Activated CD4-positive, CD25-positive, alpha-beta regulatory T cell treated with anti-CD3 and anti-CD28 coated beads, Interleukin-2, amount 50 U/mL, for 24 hours (primary cell): ENCODE results near the gene FTO.

Source experiments
- ATAC-seq, 2 donors: fragments of 150-1000 bp; cut with Tn5 transposase; one replicate each; pipeline ENCODE4 v1.10.0; 2021; ENCODE audit warnings: mild to moderate bottlenecking in 1 of 2, moderate library complexity in 1 of 2

Gene FTO

GRCh38 chr16:54027995-54028394 lies 324.0 kb downstream of the FTO start:
- ATAC-seq, result no peak

DNA sequence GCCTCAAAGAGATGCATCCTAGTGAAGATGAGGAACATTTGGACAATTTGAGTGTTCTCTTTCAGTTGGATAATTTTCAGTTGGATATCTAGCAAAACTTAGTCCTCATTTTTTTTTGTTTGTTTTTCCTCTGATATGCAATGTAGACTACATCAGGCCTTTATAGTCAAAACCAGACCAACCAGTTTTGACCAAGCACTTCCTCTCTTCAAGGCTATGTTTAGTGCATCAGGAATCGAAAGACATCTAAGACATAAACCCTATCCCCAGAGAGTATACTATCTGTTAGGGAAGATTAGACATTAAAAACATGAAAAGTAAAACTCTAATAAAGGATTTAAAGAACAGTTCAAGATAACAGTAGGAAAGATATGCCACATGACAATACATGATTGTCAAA lies 326.5 kb downstream of the FTO start:
- no peak for ATAC-seq

DNA sequence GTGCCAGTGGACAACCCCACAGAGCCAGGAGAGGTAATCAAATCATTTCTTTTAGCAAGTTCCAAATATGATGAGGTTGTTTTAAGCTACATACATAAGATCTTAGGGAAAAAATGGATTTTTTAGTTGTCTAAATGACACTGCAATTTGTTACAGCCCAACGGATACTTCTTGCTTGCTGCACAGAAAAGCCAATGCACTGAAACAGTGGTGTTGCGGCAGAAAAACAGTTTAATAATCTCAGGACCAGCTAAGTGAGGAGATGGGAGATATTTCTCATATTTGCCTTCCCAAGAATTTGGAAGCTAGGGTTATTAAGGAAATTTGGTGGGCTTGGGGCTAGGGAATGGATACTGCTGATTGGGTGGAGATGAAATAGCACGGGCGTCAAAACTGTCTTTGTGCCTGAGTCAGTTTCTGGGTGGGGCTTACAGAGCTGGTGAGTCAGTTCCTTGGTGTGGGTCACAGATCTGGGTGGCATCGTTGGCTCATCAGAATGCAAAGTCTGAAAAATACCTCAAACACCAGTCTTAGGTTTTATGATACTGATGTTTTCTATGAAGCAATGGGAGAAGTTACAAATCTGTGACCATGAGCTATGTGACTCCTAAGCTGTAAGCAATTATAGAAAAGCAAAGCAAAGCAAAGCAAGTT lies 327.3 kb downstream of the FTO start:
- no peak for ATAC-seq

- no peak for ATAC-seq
Measured at GRCh38 chr16:54033747-54034146, 329.8 kb downstream of the FTO start.

- no peak for ATAC-seq
Measured at GRCh38 chr16:54034684-54035083, 330.7 kb downstream of the FTO start.

DNA sequence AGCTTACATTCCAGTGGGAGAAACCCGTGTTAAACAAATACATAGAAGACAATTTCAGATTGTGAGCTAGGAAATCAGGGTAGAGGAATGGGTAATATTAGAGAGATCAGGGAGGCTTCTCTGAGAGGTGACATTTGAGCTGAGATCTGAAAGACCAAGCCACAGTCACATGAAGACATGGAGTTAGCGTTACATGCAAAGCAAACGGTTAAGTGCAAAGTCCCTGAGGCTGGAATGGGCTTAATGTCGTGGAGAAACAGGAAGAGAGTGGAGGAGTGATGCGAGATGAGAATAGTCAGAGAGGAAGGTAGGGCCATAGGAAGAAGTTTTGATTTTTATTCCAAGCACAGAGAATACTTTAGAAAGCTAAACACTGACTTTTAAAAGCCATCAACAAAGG lies 336.5 kb downstream of the FTO start:
- ATAC-seq, result no peak

GRCh38 chr16:54040975-54041374 lies 337.0 kb downstream of the FTO start:
- ATAC-seq, result no peak

DNA sequence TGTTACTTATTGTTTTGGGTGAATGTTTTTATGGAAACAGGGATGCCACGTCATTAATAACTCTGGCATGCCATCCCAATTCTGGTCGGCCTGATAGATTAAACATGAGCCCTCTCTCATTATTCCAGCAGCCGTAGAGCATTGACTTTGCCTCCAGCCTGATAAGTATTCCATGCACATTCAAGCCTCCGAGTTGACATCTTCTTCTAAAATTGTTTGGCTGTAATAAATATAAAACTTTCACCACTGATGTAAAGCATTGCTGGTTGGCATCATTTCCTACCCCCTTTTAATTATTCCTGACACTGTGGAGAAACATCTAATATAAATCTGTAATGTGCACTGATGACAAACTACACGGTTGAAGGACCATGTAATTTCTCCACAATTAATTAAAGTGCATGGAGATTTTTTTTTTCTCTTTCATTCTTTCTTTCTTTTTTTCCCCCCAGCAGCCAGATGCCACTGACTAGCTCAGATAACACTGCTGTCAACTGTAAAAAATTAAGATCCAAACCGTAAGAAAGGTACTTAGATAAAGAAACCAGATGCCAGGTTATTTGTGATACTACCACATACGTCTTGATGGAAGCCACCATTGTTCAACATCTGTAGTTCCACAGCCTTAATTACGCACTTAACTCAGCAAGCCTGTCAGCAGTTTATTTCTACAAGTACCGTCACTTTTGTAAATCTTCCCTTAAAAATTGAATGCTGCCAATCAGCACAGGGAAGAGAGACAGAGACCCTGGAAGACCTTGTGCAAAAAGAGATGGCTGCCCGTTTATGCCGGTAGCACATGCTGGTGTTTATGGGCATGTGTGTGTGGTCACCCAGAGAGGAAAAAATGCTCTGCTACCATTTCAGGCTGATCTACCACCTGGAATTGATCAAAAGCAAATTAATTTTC lies 344.9 kb downstream of the FTO start:
- no peak for ATAC-seq

DNA sequence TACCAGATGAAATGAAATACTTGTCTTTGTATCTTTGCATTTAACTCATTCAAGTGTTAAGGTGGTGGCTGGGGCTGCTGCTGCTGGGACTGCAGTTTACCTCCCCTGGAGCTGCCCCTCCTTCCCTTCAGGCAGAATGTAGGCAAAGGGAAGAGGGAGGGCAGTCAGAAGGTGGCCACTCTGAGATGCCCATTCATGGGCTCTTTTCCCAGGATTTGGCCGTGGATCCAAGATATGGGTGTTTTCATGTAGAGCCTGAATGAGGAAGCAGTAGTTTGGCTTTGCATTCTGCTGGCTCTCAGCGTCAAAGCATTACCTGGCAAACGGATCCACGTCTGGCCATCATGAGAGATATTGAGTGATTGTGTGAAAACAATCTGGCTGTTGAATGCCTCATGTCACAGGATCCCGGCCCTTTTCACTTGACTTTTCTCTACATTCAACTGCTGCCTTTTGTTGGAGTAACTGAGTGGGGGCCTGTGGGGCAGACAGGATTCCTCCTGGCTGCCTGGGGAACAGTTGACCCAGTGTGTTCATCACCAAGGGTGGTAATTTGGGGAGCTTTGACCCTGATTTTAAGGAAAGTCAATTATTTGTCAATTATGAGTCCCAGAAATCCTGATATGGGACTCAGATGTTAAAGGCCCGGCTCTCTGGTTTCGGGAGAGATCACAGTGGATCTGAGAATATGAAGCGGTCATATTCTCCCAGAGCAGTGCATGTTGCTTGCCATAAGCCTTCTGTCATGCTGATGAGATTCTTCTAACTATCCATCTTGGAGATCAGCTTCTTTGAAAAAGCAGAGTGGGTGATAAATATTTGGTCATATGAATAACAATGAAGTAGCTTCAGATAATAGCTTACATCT lies 345.9 kb downstream of the FTO start:
- no peak for ATAC-seq

GRCh38 chr16:54050459-54051210 lies 346.7 kb downstream of the FTO start:
- ATAC-seq, result no peak

- ATAC-seq, result no peak
Measured at GRCh38 chr16:54051821-54052220, 347.9 kb downstream of the FTO start.

GRCh38 chr16:54052271-54052670 lies 348.3 kb downstream of the FTO start:
- no peak for ATAC-seq

- no peak for ATAC-seq
Measured at GRCh38 chr16:54053891-54054820, 350.2 kb downstream of the FTO start.

DNA sequence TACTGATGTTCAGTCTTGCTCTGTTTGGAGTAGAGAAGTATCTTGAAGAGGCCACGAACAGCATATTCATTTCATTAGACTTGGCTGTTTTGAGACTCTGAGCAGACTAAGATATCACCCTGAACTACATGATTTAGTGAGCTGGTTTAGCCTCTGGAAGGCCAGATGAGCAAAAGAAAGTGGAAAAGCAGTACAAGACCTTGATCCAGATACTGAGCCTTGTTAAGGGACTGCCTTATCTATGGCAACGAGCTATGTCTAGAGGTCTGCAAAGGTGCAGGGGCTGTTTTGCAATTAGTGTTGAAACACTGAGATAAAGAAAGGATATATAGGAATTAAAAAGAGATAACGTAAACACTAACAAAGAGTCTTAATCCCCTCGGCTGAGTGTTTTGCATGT lies 351.2 kb downstream of the FTO start:
- no peak for ATAC-seq

DNA sequence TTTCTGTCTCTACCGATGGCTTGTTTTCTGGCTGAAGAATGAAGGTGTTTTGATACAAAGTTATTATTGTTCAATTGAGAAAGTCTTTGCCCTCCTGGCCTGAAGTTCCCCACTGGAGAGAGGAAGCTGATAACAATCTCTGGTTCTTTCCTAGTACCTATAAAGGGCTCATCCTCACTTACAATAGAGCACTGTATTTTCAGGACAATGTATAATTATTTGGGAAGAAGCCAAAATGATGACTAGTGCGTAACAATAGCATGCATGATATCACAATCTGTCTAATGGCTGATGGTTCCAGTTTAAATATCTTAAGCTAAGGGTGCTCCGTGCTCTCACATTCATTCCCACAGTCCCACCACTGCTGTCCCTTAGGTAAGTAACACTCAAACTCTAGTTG lies 351.9 kb downstream of the FTO start:
- no peak for ATAC-seq

GRCh38 chr16:54056921-54057320 lies 353.0 kb downstream of the FTO start:
- no peak for ATAC-seq

- ATAC-seq, result no peak
Measured at GRCh38 chr16:54059319-54059718, 355.4 kb downstream of the FTO start.

DNA sequence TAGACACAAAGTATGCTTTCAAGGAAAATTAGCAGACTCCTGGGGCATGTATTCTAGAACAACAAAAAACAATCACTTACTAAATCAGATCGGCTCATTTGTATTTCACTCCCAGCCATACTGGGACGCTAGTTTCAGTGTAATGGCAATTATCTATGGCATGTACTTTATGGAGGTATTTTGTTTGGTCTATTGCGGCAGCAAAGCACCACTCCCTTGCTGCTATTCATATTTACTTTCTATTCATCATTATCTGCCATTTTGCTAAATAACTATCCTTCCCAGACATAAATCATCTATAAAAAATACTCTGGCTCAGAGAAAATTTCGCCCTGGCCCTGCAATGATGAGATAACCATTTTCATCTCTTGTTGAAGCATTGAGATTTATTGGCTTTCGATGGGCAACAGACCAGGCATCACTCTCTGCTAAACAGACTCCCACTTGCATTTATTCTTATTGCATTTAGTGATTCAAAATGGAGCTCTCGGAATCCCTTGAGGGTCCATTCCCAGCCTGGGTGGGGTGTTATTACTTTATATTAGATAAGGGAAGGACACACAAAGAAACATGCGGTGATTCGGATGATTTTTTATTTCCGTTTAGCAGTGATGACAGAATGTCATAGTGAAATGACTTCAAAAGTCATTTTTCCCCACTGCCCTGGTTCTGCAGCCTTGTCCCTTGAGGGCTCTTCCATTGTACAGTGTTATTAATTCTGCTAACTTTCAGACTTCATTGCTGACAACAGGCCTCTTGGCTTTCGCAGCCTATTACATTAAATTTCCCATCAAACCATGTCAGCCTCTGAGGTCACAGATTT lies 356.9 kb downstream of the FTO start:
- ATAC-seq, result no peak

GRCh38 chr16:54061454-54061853 lies 357.5 kb downstream of the FTO start:
- ATAC-seq, result no peak
